RWPE2 (cell line): ENCODE data around the gene REXO1.

Source experiments
- ATAC-seq: fragments of 200-7000 bp; cut with Tn5 transposase; 3 replicates; pipeline ENCODE4 v1.9.1; 2021; ENCODE audit warnings: low read depth
- DNase-seq: peaks from one replicate; pipeline ENCODE4 v3.0.0-alpha.2; 2020; ENCODE audit warnings: low spot score
- H3K27ac ChIP-seq: fragments of 450-650 bp; 2 replicates; pipeline ENCODE4 v1.5.1; 2017; ENCODE audit warnings: mild to moderate bottlenecking; ENCODE audit not compliant: poor library complexity, severe bottlenecking
- H3K27me3 ChIP-seq: fragments of 250-450 bp; sonication (Bioruptor Pico); 2 replicates; pipeline ENCODE4 v1.5.1; 2021; ENCODE audit warnings: mild to moderate bottlenecking, moderate library complexity; ENCODE audit not compliant: insufficient read depth, poor library complexity, severe bottlenecking
- H3K36me3 ChIP-seq: fragments of 250-450 bp; sonication (Bioruptor Pico); 2 replicates; pipeline ENCODE4 v1.5.1; 2020; ENCODE audit warnings: low read depth, mild to moderate bottlenecking, moderate library complexity
- H3K4me1 ChIP-seq: fragments of 250-450 bp; sonication (Bioruptor Pico); 2 replicates; pipeline ENCODE4 v1.5.1; 2021; ENCODE audit warnings: mild to moderate bottlenecking, moderate library complexity; ENCODE audit not compliant: insufficient read depth, poor library complexity, severe bottlenecking
- H3K4me3 ChIP-seq: fragments of 250-450 bp; sonication (Bioruptor Pico); 2 replicates; pipeline ENCODE4 v1.5.1; 2021; ENCODE audit warnings: mild to moderate bottlenecking, moderate library complexity; ENCODE audit not compliant: severe bottlenecking
- H3K9me3 ChIP-seq: fragments of 250-450 bp; sonication (Bioruptor Pico); 2 replicates; pipeline ENCODE4 v1.5.1; 2021; ENCODE audit warnings: mild to moderate bottlenecking, moderate library complexity; ENCODE audit not compliant: severe bottlenecking
- CTCF ChIP-seq: fragments of 450-650 bp; IDR thresholded peaks from one replicate; pipeline ENCODE4 v1.5.1; 2017; ENCODE audit warnings: mild to moderate bottlenecking, moderate library complexity; ENCODE audit not compliant: poor library complexity, severe bottlenecking

REXO1 gene

DNA sequence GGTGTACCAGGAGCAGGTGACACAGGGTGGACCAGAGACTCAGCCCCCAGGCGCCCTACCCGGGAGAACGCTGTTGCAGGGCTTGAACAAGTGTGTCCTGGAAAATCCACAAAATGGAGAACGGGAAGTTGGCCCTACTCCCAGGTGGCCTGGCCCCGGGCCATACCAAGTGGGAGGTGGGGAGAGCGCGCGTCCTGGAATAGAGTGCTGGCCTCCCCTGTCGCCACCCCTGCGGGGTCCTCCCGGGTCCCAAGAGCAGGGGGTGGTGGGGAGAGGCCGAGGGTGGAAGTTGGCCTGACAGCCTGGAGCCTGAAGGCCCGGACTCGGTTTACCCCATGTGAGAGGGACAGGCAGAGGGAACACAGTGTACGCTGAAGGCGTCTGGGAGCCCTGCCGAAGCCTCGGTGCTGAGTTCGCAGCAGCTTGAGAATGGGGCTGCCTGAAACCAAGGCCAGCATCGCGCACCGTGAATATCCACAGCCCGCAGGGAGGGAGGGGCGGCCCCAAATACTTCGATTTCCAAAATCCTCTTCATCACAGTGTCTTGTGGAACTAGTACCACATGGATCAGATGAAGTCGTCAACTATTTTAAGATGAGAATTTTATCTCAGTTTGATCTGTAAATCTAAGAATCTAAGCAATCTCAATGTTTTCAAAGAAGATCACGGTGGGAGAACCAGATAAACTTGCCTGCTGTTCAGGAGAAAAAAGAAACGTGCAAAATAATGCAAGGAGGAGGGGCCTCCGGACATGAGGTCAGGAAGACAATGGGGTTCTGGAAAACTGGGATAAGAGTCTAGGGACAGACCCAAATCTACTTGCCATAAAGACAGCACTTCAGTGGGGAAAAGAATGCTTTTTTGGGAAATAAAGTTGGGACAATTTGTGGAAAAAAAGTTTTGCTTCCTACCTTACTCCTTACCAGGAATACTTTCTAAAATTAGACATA lies 25.5 kb upstream of the REXO1 start:
- no peak for TF ChIP-seq CTCF
- Histone ChIP-seq H3K27me3 (no peaks in the 10 kb centered on the region), H3K4me1 (peaks cover 14% of the 10 kb centered on the region), H3K4me3 (peak overlapping the region; percentile 71), H3K9me3 (no peaks in the 10 kb centered on the region), H3K27ac (peak overlapping the region; percentile 69), H3K36me3 (peaks cover 3% of the 10 kb centered on the region; the same call in 1 of the 2 replicates)
- ATAC-seq (no peak), DNase-seq (peak; percentile 55)

- DNase-seq (no peak), ATAC-seq (no peak)
- H3K4me3 ChIP-seq, result no peak overlapping the region
- no peaks in the 10 kb centered on the region for H3K9me3 ChIP-seq
- peaks cover 3% of the 10 kb centered on the region; the same call in 1 of the 2 replicates for H3K36me3 ChIP-seq
- no peaks in the 10 kb centered on the region for H3K27me3 ChIP-seq
- peaks cover 14% of the 10 kb centered on the region for H3K4me1 ChIP-seq
- no peak for TF ChIP-seq CTCF
- peak overlapping the region; percentile 69 for H3K27ac ChIP-seq
Observed at GRCh38 chr19:1872807-1873523, 24.7 kb upstream of the REXO1 start.

- H3K36me3 ChIP-seq, result peaks cover 3% of the 10 kb centered on the region; the same call in 1 of the 2 replicates
Observed at GRCh38 chr19:1871630-1872029, 23.3 kb upstream of the REXO1 start.

DNA sequence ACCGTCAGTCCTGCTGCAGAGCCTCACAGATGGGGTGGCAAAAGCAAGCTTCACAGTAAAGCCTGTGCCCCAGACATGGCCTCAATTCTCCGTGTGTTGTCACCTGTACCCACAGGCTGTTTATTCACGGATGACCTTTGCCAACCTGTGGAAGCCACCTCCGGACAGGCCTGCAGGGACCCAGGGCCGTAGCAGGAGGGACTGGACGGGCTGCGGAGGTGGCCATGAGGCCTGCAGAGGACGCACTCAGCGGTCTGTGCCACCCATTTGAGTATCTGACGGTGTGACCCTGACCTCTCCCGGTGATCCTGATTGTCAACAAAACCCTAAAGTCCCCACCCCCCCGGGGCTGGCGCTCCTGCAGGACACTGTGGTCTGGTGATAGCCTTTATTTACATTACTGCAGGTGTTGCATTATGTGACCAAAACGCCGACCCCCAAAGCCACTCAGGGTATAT lies 22.9 kb upstream of the REXO1 start:
- Histone ChIP-seq H3K4me3 (no peak overlapping the region), H3K27me3 (no peaks in the 10 kb centered on the region), H3K27ac (no peak overlapping the region), H3K4me1 (peaks cover 14% of the 10 kb centered on the region), H3K9me3 (no peaks in the 10 kb centered on the region), H3K36me3 (peaks cover 3% of the 10 kb centered on the region; the same call in 1 of the 2 replicates)
- ATAC-seq (no peak), DNase-seq (no peak)
- TF ChIP-seq CTCF, result no peak

More at GRCh38 chr19:1871630-1872029, 23.3 kb upstream of the REXO1 start:
- TF ChIP-seq CTCF, result no peak
- DNase-seq, result no peak
- Histone ChIP-seq H3K4me3 (no peak overlapping the region), H3K9me3 (no peaks in the 10 kb centered on the region), H3K4me1 (peaks cover 14% of the 10 kb centered on the region), H3K27me3 (no peaks in the 10 kb centered on the region), H3K27ac (no peak overlapping the region)
- ATAC-seq, result no peak
